WTC11 (cell line): ENCODE results near the gene RNF43. TPM values are rescaled to one million over a fixed set of nuclear protein-coding genes. Genes with fewer than 3 reads are reported as not detected.

Source experiments
- ATAC-seq: fragments of 200-7000 bp; cut with Tn5 transposase; 2 replicates; pipeline ENCODE4 v1.10.0; 2021; ENCODE audit warnings: mild to moderate bottlenecking, moderate library complexity
- CTCF ChIA-PET: fragments of 300-600 bp; sonication (Branson Sonifier 250); formaldehyde crosslinking; loops from one replicate; lab custom pipeline; 2021; ENCODE audit warnings: antibody characterized with exemption; lab: Charles Lee
- POLR2A ChIA-PET: fragments of 350-600 bp; sonication (Branson Sonifier 250); formaldehyde crosslinking; loops from one replicate; lab custom pipeline; 2021; ENCODE audit warnings: antibody characterized with exemption; lab: Charles Lee
- DNase-seq: peaks from one replicate; pipeline ENCODE4 v3.0.0; 2021; ENCODE audit warnings: low spot score
- H3K27ac Mint-ChIP-seq: 2 replicates; pipeline ENCODE4 v1.8.0; 2021; ENCODE audit warnings: mixed read lengths
- H3K27me3 Mint-ChIP-seq: 2 replicates; pipeline ENCODE4 v1.8.0; 2021; ENCODE audit warnings: low read depth, mild to moderate bottlenecking, moderate library complexity, mixed read lengths
- H3K36me3 Mint-ChIP-seq: 2 replicates; pipeline ENCODE4 v1.8.0; 2021; ENCODE audit warnings: mixed read lengths
- H3K4me1 Mint-ChIP-seq: 2 replicates; pipeline ENCODE4 v1.8.0; 2022; ENCODE audit warnings: mixed read lengths
- H3K4me3 Mint-ChIP-seq: 2 replicates; pipeline ENCODE4 v1.8.0; 2021; ENCODE audit warnings: mild to moderate bottlenecking, moderate library complexity, mixed read lengths
- H3K9me3 Mint-ChIP-seq: 2 replicates; pipeline ENCODE4 v1.8.0; 2021; ENCODE audit warnings: mixed read lengths
- ATF3 ChIP-seq: sonication (generic); formaldehyde crosslinking; conservative IDR thresholded peaks from 2 replicates; pipeline ENCODE4 v1.8.1; 2022; ENCODE audit warnings: mild to moderate bottlenecking, missing genetic modification reagents
- ATF6 ChIP-seq: sonication (generic); formaldehyde crosslinking; IDR thresholded peaks from 2 replicates; pipeline ENCODE4 v1.8.1; 2023; ENCODE audit warnings: mild to moderate bottlenecking, missing genetic modification reagents
- CREB1 ChIP-seq: sonication (generic); formaldehyde crosslinking; IDR thresholded peaks from 2 replicates; pipeline ENCODE4 v1.8.0; 2023; ENCODE audit warnings: mild to moderate bottlenecking, missing genetic modification reagents
- E2F4 ChIP-seq: sonication (generic); formaldehyde crosslinking; IDR thresholded peaks from 2 replicates; pipeline ENCODE4 v1.8.1; 2022; ENCODE audit warnings: low read depth, mild to moderate bottlenecking, moderate library complexity, missing genetic modification reagents, borderline replicate concordance
- EMX1 ChIP-seq: fragments of 250-450 bp; sonication (Bioruptor Pico); IDR thresholded peaks from 2 replicates; pipeline ENCODE4 v1.8.0; 2021; ENCODE audit warnings: mild to moderate bottlenecking
- FOXK1 ChIP-seq: sonication (generic); formaldehyde crosslinking; IDR thresholded peaks from 2 replicates; pipeline ENCODE4 v1.8.0; 2022; ENCODE audit warnings: mild to moderate bottlenecking, moderate library complexity, missing genetic modification reagents
- KAT7 ChIP-seq: sonication (generic); formaldehyde crosslinking; IDR thresholded peaks from 2 replicates; pipeline ENCODE4 v1.8.1; 2023; ENCODE audit warnings: missing genetic modification reagents, mild to moderate bottlenecking, borderline replicate concordance
- MLX ChIP-seq: sonication (generic); formaldehyde crosslinking; IDR thresholded peaks from 2 replicates; pipeline ENCODE4 v1.8.1; 2023; ENCODE audit warnings: mild to moderate bottlenecking, missing genetic modification reagents, moderate library complexity
- NFATC4 ChIP-seq: fragments of 250-450 bp; sonication (Bioruptor Pico); IDR thresholded peaks from 2 replicates; pipeline ENCODE4 v1.9.0; 2021; ENCODE audit warnings: mild to moderate bottlenecking
- NR2C2 ChIP-seq: sonication (generic); formaldehyde crosslinking; IDR thresholded peaks from 2 replicates; pipeline ENCODE4 v1.8.0; 2022; ENCODE audit warnings: mild to moderate bottlenecking, missing genetic modification reagents
- PREB ChIP-seq: sonication (generic); formaldehyde crosslinking; IDR thresholded peaks from 2 replicates; pipeline ENCODE4 v1.8.1; 2022; ENCODE audit warnings: mild to moderate bottlenecking, missing genetic modification reagents, moderate library complexity, borderline replicate concordance
- SMAD4 ChIP-seq: sonication (generic); formaldehyde crosslinking; IDR thresholded peaks from 2 replicates; pipeline ENCODE4 v1.8.0; 2022; ENCODE audit warnings: mild to moderate bottlenecking, missing genetic modification reagents
- TCF7 ChIP-seq: sonication (generic); formaldehyde crosslinking; IDR thresholded peaks from 2 replicates; pipeline ENCODE4 v1.8.0; 2022; ENCODE audit warnings: mild to moderate bottlenecking, low read depth, missing genetic modification reagents, moderate library complexity
- ZNF263 ChIP-seq: sonication (generic); formaldehyde crosslinking; IDR thresholded peaks from 2 replicates; pipeline ENCODE4 v1.8.1; 2022; ENCODE audit warnings: low read depth, mild to moderate bottlenecking, moderate library complexity, missing genetic modification reagents
- ZNF671 ChIP-seq: fragments of 250-450 bp; sonication (Bioruptor Pico); IDR thresholded peaks from 2 replicates; pipeline ENCODE4 v1.8.0; 2021; ENCODE audit warnings: mild to moderate bottlenecking
- total RNA-seq: library from RNA; stranded (reverse); gene quantifications from 3 replicates; pipeline ENCODE4 v1.2.3, GENCODE V29; 2021
- TF ChIP-seq, protein P1 (sequence below): sonication (generic); formaldehyde crosslinking; IDR thresholded peaks from 2 replicates; pipeline ENCODE4 v1.8.1; 2022; ENCODE audit warnings: missing genetic modification reagents, borderline replicate concordance
- TF ChIP-seq, protein P2 (sequence below): sonication (generic); formaldehyde crosslinking; IDR thresholded peaks from 2 replicates; pipeline ENCODE4 v1.8.0; 2022; ENCODE audit warnings: mild to moderate bottlenecking, missing genetic modification reagents
- TF ChIP-seq, protein P3 (sequence below): sonication (generic); formaldehyde crosslinking; IDR thresholded peaks from 2 replicates; pipeline ENCODE4 v1.8.0; 2022; ENCODE audit warnings: mild to moderate bottlenecking, missing genetic modification reagents

The RNF43 gene
- total RNA-seq, 1 experiment from 2014 or later, result 3.6 TPM

- TF ChIP-seq, protein P1, sequence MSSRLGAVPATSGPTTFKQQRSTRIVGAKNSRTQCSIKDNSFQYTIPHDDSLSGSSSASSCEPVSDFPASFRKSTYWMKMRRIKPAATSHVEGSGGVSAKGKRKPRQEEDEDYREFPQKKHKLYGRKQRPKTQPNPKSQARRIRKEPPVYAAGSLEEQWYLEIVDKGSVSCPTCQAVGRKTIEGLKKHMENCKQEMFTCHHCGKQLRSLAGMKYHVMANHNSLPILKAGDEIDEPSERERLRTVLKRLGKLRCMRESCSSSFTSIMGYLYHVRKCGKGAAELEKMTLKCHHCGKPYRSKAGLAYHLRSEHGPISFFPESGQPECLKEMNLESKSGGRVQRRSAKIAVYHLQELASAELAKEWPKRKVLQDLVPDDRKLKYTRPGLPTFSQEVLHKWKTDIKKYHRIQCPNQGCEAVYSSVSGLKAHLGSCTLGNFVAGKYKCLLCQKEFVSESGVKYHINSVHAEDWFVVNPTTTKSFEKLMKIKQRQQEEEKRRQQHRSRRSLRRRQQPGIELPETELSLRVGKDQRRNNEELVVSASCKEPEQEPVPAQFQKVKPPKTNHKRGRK, result no peak
- TF ChIP-seq E2F4 (CRISPR knock-in tag), result no peak
- no peak for TF ChIP-seq NFATC4 (CRISPR knock-in tag)
- no peak for TF ChIP-seq ZNF263 (CRISPR knock-in tag)
- no peak for TF ChIP-seq NR2C2 (CRISPR knock-in tag)
- no peak for TF ChIP-seq MLX
- TF ChIP-seq, all 79 proteins: peak for 0
These were observed 30.6 kb downstream of the RNF43 start (continued) for GRCh38 chr17:58386708-58387107.

DNA sequence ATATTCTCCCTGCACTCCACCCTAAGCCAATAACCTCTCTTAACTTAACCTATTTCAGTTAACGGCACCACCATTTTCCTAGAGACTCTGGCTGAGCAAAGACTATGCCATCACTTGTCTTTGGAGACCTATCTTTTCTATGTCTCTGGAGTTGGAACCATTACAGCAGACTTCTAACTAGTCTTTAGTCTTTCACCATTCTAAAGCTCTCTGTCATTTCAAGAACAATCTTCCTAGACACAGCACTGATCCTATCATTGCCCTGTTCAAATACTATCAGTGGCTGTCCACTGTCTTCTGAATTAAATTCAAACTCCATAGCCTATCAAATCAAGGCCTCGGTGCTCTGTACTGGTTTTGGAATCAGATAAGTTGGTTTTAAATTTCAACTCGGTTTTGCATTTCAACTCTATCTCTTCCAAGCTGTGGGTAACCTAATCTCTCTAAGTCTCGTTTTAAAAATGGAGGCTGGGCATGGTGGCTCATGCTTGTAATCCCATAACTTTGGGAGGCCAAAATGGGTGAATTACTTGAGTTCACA, 31.9 kb downstream of the RNF43 start:
- TF ChIP-seq FOXK1 (no peak), CREB1 (CRISPR knock-in tag) (no peak), EMX1 (CRISPR knock-in tag) (no peak), PREB (CRISPR knock-in tag) (no peak), SMAD4 (CRISPR knock-in tag) (no peak), ZNF671 (CRISPR knock-in tag) (no peak)
- TF ChIP-seq, protein P2, sequence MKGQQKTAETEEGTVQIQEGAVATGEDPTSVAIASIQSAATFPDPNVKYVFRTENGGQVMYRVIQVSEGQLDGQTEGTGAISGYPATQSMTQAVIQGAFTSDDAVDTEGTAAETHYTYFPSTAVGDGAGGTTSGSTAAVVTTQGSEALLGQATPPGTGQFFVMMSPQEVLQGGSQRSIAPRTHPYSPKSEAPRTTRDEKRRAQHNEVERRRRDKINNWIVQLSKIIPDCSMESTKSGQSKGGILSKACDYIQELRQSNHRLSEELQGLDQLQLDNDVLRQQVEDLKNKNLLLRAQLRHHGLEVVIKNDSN (CRISPR knock-in tag), result no peak
- Mint-ChIP-seq H3K27ac (no peak overlapping the region), H3K36me3 (no peaks in the 10 kb centered on the region), H3K4me3 (no peak overlapping the region), H3K4me1 (peaks cover 35% of the 10 kb centered on the region), H3K27me3 (peaks cover 4% of the 10 kb centered on the region), H3K9me3 (no peaks in the 10 kb centered on the region)
- ChIA-PET POLR2A (no interaction called here), CTCF (interaction anchor here (1.3 kb wide), 1 partner anchor 32 kb away, joined by 5 read pairs; the partner anchor contains the start of gene RNF43)
- no peak for ATAC-seq
- no peak for DNase-seq

DNA sequence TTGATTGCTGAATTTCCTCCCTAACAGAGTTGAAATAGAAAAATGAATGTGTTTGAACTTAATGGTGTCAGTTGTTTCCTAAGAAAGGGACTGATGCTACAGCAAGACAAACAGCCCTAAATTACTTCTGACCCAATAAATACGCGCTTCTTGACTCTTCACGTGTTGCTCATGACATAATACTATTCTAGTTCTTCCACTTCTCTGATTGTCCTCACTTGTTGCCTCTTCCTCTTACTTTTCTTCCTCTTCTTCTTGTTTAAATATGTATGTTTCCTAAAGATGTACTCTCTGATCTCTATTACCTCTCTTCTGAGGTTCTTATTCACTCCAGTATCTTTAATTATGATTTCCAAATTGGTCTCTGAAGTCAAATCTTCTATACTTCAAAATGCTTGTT, 32.4 kb downstream of the RNF43 start:
- no peak overlapping the region for H3K4me3 Mint-ChIP-seq
- H3K27me3 Mint-ChIP-seq, result peaks cover 1% of the 10 kb centered on the region; the same call in 1 of the 2 replicates
- CTCF ChIA-PET, result interaction anchor here (1.3 kb wide), 1 partner anchor 33 kb away, joined by 5 read pairs; the partner anchor contains the start of gene RNF43
- no peak for ATAC-seq
- POLR2A ChIA-PET, result no interaction called here
- H3K36me3 Mint-ChIP-seq, result no peaks in the 10 kb centered on the region
- no peak for DNase-seq
- no peaks in the 10 kb centered on the region for H3K9me3 Mint-ChIP-seq
- TF ChIP-seq SMAD4 (CRISPR knock-in tag) (no peak), CREB1 (CRISPR knock-in tag) (no peak), KAT7 (CRISPR knock-in tag) (no peak), TCF7 (CRISPR knock-in tag) (no peak), ATF3 (CRISPR knock-in tag) (no peak), ATF6 (CRISPR knock-in tag) (no peak)
- TF ChIP-seq, protein P3, sequence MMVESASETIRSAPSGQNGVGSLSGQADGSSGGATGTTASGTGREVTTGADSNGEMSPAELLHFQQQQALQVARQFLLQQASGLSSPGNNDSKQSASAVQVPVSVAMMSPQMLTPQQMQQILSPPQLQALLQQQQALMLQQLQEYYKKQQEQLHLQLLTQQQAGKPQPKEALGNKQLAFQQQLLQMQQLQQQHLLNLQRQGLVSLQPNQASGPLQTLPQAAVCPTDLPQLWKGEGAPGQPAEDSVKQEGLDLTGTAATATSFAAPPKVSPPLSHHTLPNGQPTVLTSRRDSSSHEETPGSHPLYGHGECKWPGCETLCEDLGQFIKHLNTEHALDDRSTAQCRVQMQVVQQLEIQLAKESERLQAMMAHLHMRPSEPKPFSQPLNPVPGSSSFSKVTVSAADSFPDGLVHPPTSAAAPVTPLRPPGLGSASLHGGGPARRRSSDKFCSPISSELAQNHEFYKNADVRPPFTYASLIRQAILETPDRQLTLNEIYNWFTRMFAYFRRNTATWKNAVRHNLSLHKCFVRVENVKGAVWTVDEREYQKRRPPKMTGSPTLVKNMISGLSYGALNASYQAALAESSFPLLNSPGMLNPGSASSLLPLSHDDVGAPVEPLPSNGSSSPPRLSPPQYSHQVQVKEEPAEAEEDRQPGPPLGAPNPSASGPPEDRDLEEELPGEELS, result no peak
- H3K4me1 Mint-ChIP-seq, result peaks cover 32% of the 10 kb centered on the region
- H3K27ac Mint-ChIP-seq, result no peak overlapping the region
